Mesenchymal stem cell (in vitro differentiated cells and primary cell): ENCODE measurements around the gene SMIM30.
"Not testable (repeated sequence)": the region's sequence is repeated elsewhere in the genome, so short reads cannot be mapped to it uniquely, and the experiment has no call there.

Source experiments
- DNase-seq: peaks from one replicate; pipeline ENCODE4 v3.0.0-alpha.2; 2013
- H2AFZ ChIP-seq: one replicate; pipeline ENCODE4 v1.6.1; 2013; ENCODE audit warnings: low read depth, mild to moderate bottlenecking, control low read depth, inconsistent platforms, low read length, moderate library complexity
- H2AK5ac ChIP-seq: 2 replicates; pipeline ENCODE4 v1.6.1; 2013; ENCODE audit warnings: low read length, moderate library complexity, mild to moderate bottlenecking, inconsistent platforms; ENCODE audit not compliant: severe bottlenecking
- H2BK120ac ChIP-seq: one replicate; pipeline ENCODE4 v1.6.1; 2013; ENCODE audit warnings: low read depth, mild to moderate bottlenecking, inconsistent platforms, low read length, moderate library complexity
- H2BK12ac ChIP-seq, 2 experiments: one replicate each; pipeline ENCODE4 v1.6.1; 2013; ENCODE audit warnings: inconsistent platforms in 2 of 2, low read length in 2 of 2, mild to moderate bottlenecking in 2 of 2, moderate library complexity in 2 of 2, control low read depth in 1 of 2
- H2BK15ac ChIP-seq: one replicate; pipeline ENCODE4 v1.6.1; 2013; ENCODE audit warnings: mild to moderate bottlenecking, low read depth, inconsistent platforms; ENCODE audit not compliant: poor library complexity, severe bottlenecking
- H2BK5ac ChIP-seq: 2 replicates; pipeline ENCODE4 v1.6.1; 2013; ENCODE audit warnings: low read depth, mild to moderate bottlenecking, low read length, control low read depth, inconsistent platforms; ENCODE audit not compliant: poor library complexity, severe bottlenecking
- H3K14ac ChIP-seq, 2 experiments: one replicate each; pipeline ENCODE4 v1.6.1; 2013; ENCODE audit warnings: inconsistent platforms in 2 of 2, low read length in 2 of 2, control low read depth in 1 of 2, mild to moderate bottlenecking in 1 of 2, moderate library complexity in 1 of 2
- H3K18ac ChIP-seq, 2 experiments: one replicate each; pipeline ENCODE4 v1.6.1; 2013; ENCODE audit warnings: inconsistent platforms in 2 of 2, low read length in 2 of 2, control low read depth in 1 of 2, low read depth in 1 of 2, mild to moderate bottlenecking in 1 of 2
- H3K23ac ChIP-seq, 2 experiments: one replicate each; pipeline ENCODE4 v1.6.1; 2013; ENCODE audit warnings: inconsistent platforms in 2 of 2, low read length in 2 of 2, mild to moderate bottlenecking in 2 of 2, moderate library complexity in 2 of 2, control low read depth in 1 of 2
- H3K27ac ChIP-seq: 2 replicates; pipeline ENCODE4 v1.5.1; 2013; ENCODE audit warnings: mild to moderate bottlenecking, moderate library complexity, low read length, control low read depth, inconsistent platforms; ENCODE audit not compliant: poor library complexity, severe bottlenecking
- H3K27me3 ChIP-seq, 2 experiments: 2 replicates each; pipeline versions ENCODE4 v1.6.1 to v1.7.0; 2013; ENCODE audit warnings: low read length in 2 of 2, mild to moderate bottlenecking in 2 of 2, moderate library complexity in 2 of 2, control low read depth in 1 of 2, inconsistent platforms in 1 of 2; ENCODE audit not compliant: control insufficient read depth in 1 of 2, insufficient read depth in 1 of 2
- H3K36me3 ChIP-seq, 2 experiments: 2 replicates each; pipeline versions ENCODE4 v1.6.1 to v1.7.0; 2013; ENCODE audit warnings: low read length in 2 of 2, control low read depth in 1 of 2, inconsistent platforms in 1 of 2, low read depth in 1 of 2, mild to moderate bottlenecking in 1 of 2; ENCODE audit not compliant: insufficient read depth in 2 of 2, control insufficient read depth in 1 of 2
- H3K4ac ChIP-seq, 2 experiments: one replicate each; pipeline ENCODE4 v1.6.1; 2013; ENCODE audit warnings: inconsistent platforms in 2 of 2, low read length in 2 of 2, mild to moderate bottlenecking in 2 of 2, moderate library complexity in 2 of 2, control low read depth in 1 of 2, low read depth in 1 of 2
- H3K4me1 ChIP-seq: 2 replicates; pipeline ENCODE4 v1.6.1; 2013; ENCODE audit warnings: low read depth, low read length, control low read depth; ENCODE audit not compliant: control insufficient read depth, insufficient read depth
- H3K4me2 ChIP-seq: 2 replicates; pipeline ENCODE4 v1.6.1; 2013; ENCODE audit warnings: low read length, mild to moderate bottlenecking, inconsistent platforms; ENCODE audit not compliant: poor library complexity, severe bottlenecking
- H3K4me3 ChIP-seq, 2 experiments: 2 replicates each; pipeline versions ENCODE4 v1.5.1 to v1.7.0; 2013; ENCODE audit warnings: low read length in 2 of 2, mild to moderate bottlenecking in 2 of 2, control low read depth in 1 of 2, low read depth in 1 of 2; ENCODE audit not compliant: insufficient read depth in 1 of 2
- H3K79me1 ChIP-seq: replicated peaks from 2 replicates; pipeline ENCODE4 v1.6.1; 2013; ENCODE audit warnings: mild to moderate bottlenecking, control low read depth, low read length, inconsistent platforms; ENCODE audit not compliant: poor library complexity, severe bottlenecking
- H3K9ac ChIP-seq: 2 replicates; pipeline ENCODE4 v1.7.0; 2013; ENCODE audit warnings: mild to moderate bottlenecking, low read length, moderate library complexity
- H3K9me3 ChIP-seq: 2 replicates; pipeline ENCODE4 v1.7.0; 2013; ENCODE audit warnings: mild to moderate bottlenecking, low read length; ENCODE audit not compliant: control insufficient read depth
- H4K8ac ChIP-seq: one replicate; pipeline ENCODE4 v1.6.1; 2013; ENCODE audit warnings: inconsistent platforms, mild to moderate bottlenecking, low read length, moderate library complexity
- H4K91ac ChIP-seq: one replicate; pipeline ENCODE4 v1.6.1; 2013; ENCODE audit warnings: mild to moderate bottlenecking, low read length, inconsistent platforms
- WGBS: methylation state at CpG from one replicate; pipeline ENCODE4 v1.1.7; 2013; ENCODE audit warnings: mixed read lengths; 5-methylcytosine and 5-hydroxymethylcytosine counted together

The SMIM30 gene

GRCh38 chr7:113122744-113123143, 4.4 kb upstream of the SMIM30 start:
- no peak overlapping the region for H2BK15ac ChIP-seq
- H2AFZ ChIP-seq: no peak overlapping the region
- no peak overlapping the region for H3K18ac ChIP-seq
- H3K4me3 ChIP-seq: no peak overlapping the region
- no peaks in the 10 kb centered on the region for H3K27me3 ChIP-seq
- no peaks in the 10 kb centered on the region for H3K79me1 ChIP-seq
- H3K27ac ChIP-seq: no peak overlapping the region
- H2BK120ac ChIP-seq: no peak overlapping the region
- no peak overlapping the region for H3K4ac ChIP-seq
- H4K8ac ChIP-seq: no peak overlapping the region
- DNase-seq: no peak
- H3K36me3 ChIP-seq: no peaks in the 10 kb centered on the region
- H2AK5ac ChIP-seq: no peak overlapping the region
- no peak overlapping the region for H3K23ac ChIP-seq
- no peak overlapping the region for H4K91ac ChIP-seq
- no peak overlapping the region for H2BK12ac ChIP-seq
- H3K4me1 ChIP-seq: no peaks in the 10 kb centered on the region
- H3K9ac ChIP-seq: no peak overlapping the region
- H3K14ac ChIP-seq: no peak overlapping the region
- no peak overlapping the region for H3K4me2 ChIP-seq
- H3K9me3 ChIP-seq: no peaks in the 10 kb centered on the region
- no peak overlapping the region for H2BK5ac ChIP-seq

- DNase-seq: peak; percentile 6
- Histone ChIP-seq H2BK5ac (no peak overlapping the region), H2BK15ac (no peak overlapping the region), H3K27ac (no peak overlapping the region), H2AK5ac (no peak overlapping the region), H2BK120ac (no peak overlapping the region), H3K4me2 (no peak overlapping the region), H3K36me3 (peaks cover 0 to 8% of the 10 kb centered on the region in 2 experiments), H4K91ac (no peak overlapping the region), H3K18ac (no peak overlapping the region), H3K9ac (no peak overlapping the region), H3K4ac (no peak overlapping the region), H3K4me3 (no peak overlapping the region), H3K27me3 (no peaks in the 10 kb centered on the region), H3K14ac (no peak overlapping the region), H3K79me1 (peaks cover 3% of the 10 kb centered on the region), H3K4me1 (peaks cover 2% of the 10 kb centered on the region), H3K23ac (no peak overlapping the region), H2BK12ac (no peak overlapping the region), H4K8ac (no peak overlapping the region), H2AFZ (no peak overlapping the region), H3K9me3 (no peaks in the 10 kb centered on the region)
- WGBS: no CpG with 5 or more reads among the region's 1 CpG
Observed at GRCh38 chr7:113120647-113121046, 2.3 kb upstream of the SMIM30 start.

GRCh38 chr7:113119429-113119828, 1.1 kb upstream of the SMIM30 start:
- Histone ChIP-seq H3K4me2 (no peak overlapping the region), H2AK5ac (no peak overlapping the region), H2BK5ac (no peak overlapping the region), H2BK12ac (no peak overlapping the region), H3K18ac (no peak overlapping the region), H3K14ac (no peak overlapping the region), H2BK120ac (no peak overlapping the region), H3K27ac (no peak overlapping the region), H3K4ac (no peak overlapping the region), H3K27me3 (no peaks in the 10 kb centered on the region), H3K9ac (no peak overlapping the region), H3K36me3 (peaks cover 0 to 18% of the 10 kb centered on the region in 2 experiments), H3K23ac (no peak overlapping the region), H2BK15ac (no peak overlapping the region), H3K9me3 (no peaks in the 10 kb centered on the region), H3K4me3 (no peak overlapping the region), H4K91ac (no peak overlapping the region), H3K79me1 (peaks cover 3% of the 10 kb centered on the region), H4K8ac (no peak overlapping the region), H2AFZ (no peak overlapping the region), H3K4me1 (peaks cover 2% of the 10 kb centered on the region)
- DNase-seq: no peak
- WGBS: 98% methylated on average over 3 of the region's 6 CpGs

GRCh38 chr7:113117374-113117774, 980 bp downstream of the SMIM30 start:
- H2BK120ac ChIP-seq, H3K27ac ChIP-seq, H4K91ac ChIP-seq, H3K14ac ChIP-seq, H2BK12ac ChIP-seq, H4K8ac ChIP-seq, H2AFZ ChIP-seq, H3K79me1 ChIP-seq, H3K4me1 ChIP-seq, H2BK15ac ChIP-seq, H3K18ac ChIP-seq, H3K23ac ChIP-seq, H2BK5ac ChIP-seq, H3K27me3 ChIP-seq, H2AK5ac ChIP-seq, H3K9me3 ChIP-seq: not testable (repeated sequence)
- WGBS: 91% methylated on average over 4 of the region's 4 CpGs
- Histone ChIP-seq H3K4me2 (peak overlapping the region; percentile 47), H3K36me3 (peaks cover 0 to 35% of the 10 kb centered on the region in 2 experiments), H3K4ac (peak overlapping the region in 1 of 2 experiments; percentile 26), H3K9ac (peak overlapping the region; percentile 94), H3K4me3 (peak overlapping the region in 1 of 2 experiments; percentile 92)
- peak; percentile 11 for DNase-seq
